ENCODE measurements around the gene SMIM31.

SMIM31 gene

GRCh38 chr4:164734484-164734883 lies 19.4 kb upstream of the SMIM31 start:
- no peak overlapping the region for H3K27ac ChIP-seq

DNA sequence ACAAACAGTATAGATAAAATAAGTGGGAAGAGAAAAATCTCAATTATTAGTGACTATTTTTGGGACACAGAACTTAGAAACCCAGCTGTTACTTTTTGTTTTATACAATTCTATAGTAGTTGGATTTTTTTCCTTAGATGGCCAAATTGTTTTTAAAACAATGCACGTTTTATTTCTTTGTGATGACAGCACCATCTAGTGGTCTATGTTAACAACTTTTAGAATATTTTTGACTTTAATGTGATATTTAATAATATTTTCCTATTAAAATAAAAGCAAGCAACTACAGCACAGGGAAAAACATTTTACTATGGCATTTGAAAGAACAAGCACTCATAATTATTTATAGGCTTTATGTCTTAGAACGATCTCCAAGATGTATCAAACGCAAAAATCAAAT lies 5.6 kb upstream of the SMIM31 start:
- H3K27ac ChIP-seq: no peak overlapping the region
- TF ChIP-seq CTCF (conservative IDR thresholded peaks at IDR 0.05): peak; percentile 74

More at GRCh38 chr4:164734484-164734883, 19.4 kb upstream of the SMIM31 start:
- no peak for TF ChIP-seq CTCF (conservative IDR thresholded peaks at IDR 0.05)

GRCh38 chr4:164755432-164755831 lies 1.5 kb downstream of the SMIM31 start:
- no peak for TF ChIP-seq CTCF (conservative IDR thresholded peaks at IDR 0.05)
- no peak overlapping the region for H3K27ac ChIP-seq

- TF ChIP-seq CTCF (conservative IDR thresholded peaks at IDR 0.05): no peak
- H3K27ac ChIP-seq: no peak overlapping the region
Observed at GRCh38 chr4:164756686-164757085, 2.8 kb downstream of the SMIM31 start.

GRCh38 chr4:164761241-164761640 lies 7.3 kb downstream of the SMIM31 start:
- no peak overlapping the region for H3K27ac ChIP-seq
- no peak for TF ChIP-seq CTCF (conservative IDR thresholded peaks at IDR 0.05)

GRCh38 chr4:164761746-164762275 lies 7.9 kb downstream of the SMIM31 start:
- no peak for TF ChIP-seq CTCF (conservative IDR thresholded peaks at IDR 0.05)
- no peak overlapping the region for H3K27ac ChIP-seq

- H3K27ac ChIP-seq: no peak overlapping the region
- TF ChIP-seq CTCF (conservative IDR thresholded peaks at IDR 0.05): no peak
Observed at GRCh38 chr4:164765096-164765495, 11.2 kb downstream of the SMIM31 start.
